Measurements from ENCODE around the gene DNAJA2. TPM values are rescaled to one million over a fixed set of nuclear protein-coding genes. Genes with fewer than 3 reads are reported as not detected.
A peak's percentile ranks its signal among the peaks of the same experiment; 100 is the strongest.
"Not testable (repeated sequence)": the region's sequence is repeated elsewhere in the genome, so short reads cannot be mapped to it uniquely, and the experiment has no call there.

The DNAJA2 gene
- total RNA-seq, 2 donors from 2014 or later, result 55.4 to 61.4 TPM

- peak overlapping the region in 1 of 2 donors; percentile 50 for H3K27ac Mint-ChIP-seq
- H3K36me3 Mint-ChIP-seq, result no peaks in the 10 kb centered on the region
- ATAC-seq (peak; percentile 70 to 79), DNase-seq (ENCODE audit: low spot score in 2 of 2) (no peak)
- H3K9me3 Mint-ChIP-seq, result no peaks in the 10 kb centered on the region
These were observed 24.1 kb downstream of the DNAJA2 start for GRCh38 chr16:46949241-46949892.

GRCh38 chr16:46948548-46949166, 24.8 kb downstream of the DNAJA2 start:
- Mint-ChIP-seq H3K9me3 (no peaks in the 10 kb centered on the region), H3K27ac (peak overlapping the region in 1 of 2 donors; percentile 50)
- ATAC-seq, result no peak

GRCh38 chr16:46947900-46948547, 25.4 kb downstream of the DNAJA2 start:
- H3K9me3 Mint-ChIP-seq, result no peaks in the 10 kb centered on the region
- ATAC-seq, result peak; percentile 57 to 71
- no peak overlapping the region for H3K27ac Mint-ChIP-seq
- peak in 1 of 2 donors; percentile 53 for DNase-seq (ENCODE audit: low spot score in 2 of 2)
- H3K36me3 Mint-ChIP-seq, result no peaks in the 10 kb centered on the region

More at GRCh38 chr16:46948548-46949166, 24.8 kb downstream of the DNAJA2 start:
- DNase-seq (ENCODE audit: low spot score in 2 of 2), result no peak
- H3K36me3 Mint-ChIP-seq, result no peaks in the 10 kb centered on the region

GRCh38 chr16:46944713-46945112, 28.8 kb downstream of the DNAJA2 start:
- H3K9me3 Mint-ChIP-seq; H3K27ac Mint-ChIP-seq; H3K36me3 Mint-ChIP-seq; ATAC-seq; DNase-seq (ENCODE audit: low spot score in 2 of 2): not testable (repeated sequence)

- no peak for DNase-seq (ENCODE audit: low spot score in 2 of 2)
These were observed 35.9 kb downstream of the DNAJA2 start for GRCh38 chr16:46937536-46937935.

GRCh38 chr16:46932802-46933201, 40.7 kb downstream of the DNAJA2 start:
- no peak overlapping the region for H3K27ac Mint-ChIP-seq
- H3K9me3 Mint-ChIP-seq, result no peaks in the 10 kb centered on the region
- DNase-seq (ENCODE audit: low spot score in 2 of 2) (no peak), ATAC-seq (no peak)
- H3K36me3 Mint-ChIP-seq, result peaks cover 0 to 6% of the 10 kb centered on the region in 2 donors

More at GRCh38 chr16:46937536-46937935, 35.9 kb downstream of the DNAJA2 start:
- Mint-ChIP-seq H3K9me3 (no peaks in the 10 kb centered on the region), H3K36me3 (no peaks in the 10 kb centered on the region), H3K27ac (no peak overlapping the region)
- ATAC-seq, result no peak

GRCh38 chr16:46930861-46931260, 42.6 kb downstream of the DNAJA2 start:
- H3K36me3 Mint-ChIP-seq, result peaks cover 0 to 6% of the 10 kb centered on the region in 2 donors
- DNase-seq (ENCODE audit: low spot score in 2 of 2) (no peak), ATAC-seq (no peak)
- no peaks in the 10 kb centered on the region for H3K9me3 Mint-ChIP-seq
- H3K27ac Mint-ChIP-seq, result no peak overlapping the region

- H3K27ac Mint-ChIP-seq, result no peak overlapping the region
- H3K9me3 Mint-ChIP-seq, result no peaks in the 10 kb centered on the region
- DNase-seq (ENCODE audit: low spot score in 2 of 2) (peak; percentile 64 to 84), ATAC-seq (peak; percentile 77 to 82)
- H3K36me3 Mint-ChIP-seq, result peaks cover 0 to 6% of the 10 kb centered on the region in 2 donors
These were observed 43.8 kb downstream of the DNAJA2 start for GRCh38 chr16:46929378-46930332.

- ATAC-seq, result no peak
- peaks cover 6 to 7% of the 10 kb centered on the region in 2 donors for H3K36me3 Mint-ChIP-seq
- no peaks in the 10 kb centered on the region for H3K9me3 Mint-ChIP-seq
- no peak for DNase-seq (ENCODE audit: low spot score in 2 of 2)
- peak overlapping the region in 1 of 2 donors; percentile 50 for H3K27ac Mint-ChIP-seq
These were observed 44.7 kb downstream of the DNAJA2 start for GRCh38 chr16:46928811-46929210.

GRCh38 chr16:46927273-46927672, 46.2 kb downstream of the DNAJA2 start:
- ATAC-seq (no peak), DNase-seq (ENCODE audit: low spot score in 2 of 2) (no peak)
- Mint-ChIP-seq H3K36me3 (peaks cover 6 to 8% of the 10 kb centered on the region in 2 donors), H3K27ac (peak overlapping the region in 1 of 2 donors; percentile 46), H3K9me3 (no peaks in the 10 kb centered on the region)

- Mint-ChIP-seq H3K27ac (no peak overlapping the region), H3K36me3 (peaks cover 6 to 12% of the 10 kb centered on the region in 2 donors), H3K9me3 (no peaks in the 10 kb centered on the region)
- ATAC-seq, result no peak
- no peak for DNase-seq (ENCODE audit: low spot score in 2 of 2)
These were observed 46.8 kb downstream of the DNAJA2 start for GRCh38 chr16:46926470-46927225.

GRCh38 chr16:46924402-46924801, 49.1 kb downstream of the DNAJA2 start:
- Mint-ChIP-seq H3K36me3 (peaks cover 6 to 12% of the 10 kb centered on the region in 2 donors), H3K27ac (no peak overlapping the region), H3K9me3 (no peaks in the 10 kb centered on the region)
- no peak for ATAC-seq
- DNase-seq (ENCODE audit: low spot score in 2 of 2), result no peak

- H3K36me3 Mint-ChIP-seq, result peaks cover under 1 to 12% of the 10 kb centered on the region in 2 donors
- DNase-seq (ENCODE audit: low spot score in 2 of 2) (no peak), ATAC-seq (no peak)
- no peak overlapping the region for H3K27ac Mint-ChIP-seq
- H3K9me3 Mint-ChIP-seq, result no peaks in the 10 kb centered on the region
These were observed 49.8 kb downstream of the DNAJA2 start for GRCh38 chr16:46923513-46924295.

- no peaks in the 10 kb centered on the region for H3K9me3 Mint-ChIP-seq
- H3K36me3 Mint-ChIP-seq, result peaks cover 0 to 12% of the 10 kb centered on the region in 2 donors
- no peak overlapping the region for H3K27ac Mint-ChIP-seq
- no peak for ATAC-seq
- DNase-seq (ENCODE audit: low spot score in 2 of 2), result no peak
These were observed 51.2 kb downstream of the DNAJA2 start for GRCh38 chr16:46922239-46922638.

- DNase-seq (ENCODE audit: low spot score in 2 of 2) (no peak), ATAC-seq (no peak)
- H3K27ac Mint-ChIP-seq, result no peak overlapping the region
- peaks cover 4 to 14% of the 10 kb centered on the region in 2 donors for H3K36me3 Mint-ChIP-seq
- no peaks in the 10 kb centered on the region for H3K9me3 Mint-ChIP-seq
These were observed 52.9 kb downstream of the DNAJA2 start for GRCh38 chr16:46920402-46921068.

All from activated naive CD4-positive, alpha-beta T cell treated with anti-CD3 and anti-CD28 coated beads, Interleukin-2, amount 50 U/mL, for 72 hours (primary cell).